CD14-positive monocyte (primary cell): ENCODE results near the gene KXD1. TPM values are rescaled to one million over a fixed set of nuclear protein-coding genes. Genes with fewer than 3 reads are reported as not detected.

Experiments used
- DNase-seq, 3 donors: peaks; one replicate each; pipeline ENCODE4 v3.0.0-alpha.2; 2011 to 2022
- H2AFZ ChIP-seq: 2 replicates; pipeline ENCODE4 v1.6.0; 2012; ENCODE audit warnings: mild to moderate bottlenecking, low read depth, low read length, inconsistent platforms; ENCODE audit not compliant: insufficient read depth, poor library complexity, severe bottlenecking
- H3K27ac ChIP-seq, 2 donors: 1 replicate in 1 of 2; 2 replicates in 1 of 2; pipeline ENCODE4 v1.5.1; 2012 to 2013; ENCODE audit warnings: low read length in 2 of 2, control low read depth in 1 of 2, inconsistent platforms in 1 of 2, low read depth in 1 of 2, mild to moderate bottlenecking in 1 of 2
- H3K27me3 ChIP-seq, 2 donors: one replicate each; pipeline versions ENCODE4 v1.6.0 to v1.6.1; 2011 to 2013; ENCODE audit warnings: low read length in 2 of 2; ENCODE audit not compliant: control insufficient read depth in 2 of 2, insufficient read depth in 2 of 2
- H3K36me3 ChIP-seq, 2 donors: replicated peaks in 1 of 2; 1 replicate in 1 of 2; 2 replicates in 1 of 2; pipeline versions ENCODE4 v1.5.1 to v1.6.1; 2012 to 2013; ENCODE audit warnings: low read length in 2 of 2, control low read depth in 1 of 2, inconsistent platforms in 1 of 2, mild to moderate bottlenecking in 1 of 2; ENCODE audit not compliant: insufficient read depth in 2 of 2, control insufficient read depth in 1 of 2
- H3K4me1 ChIP-seq, 2 donors: 1 replicate in 1 of 2; 2 replicates in 1 of 2; pipeline versions ENCODE4 v1.5.1 to v1.6.1; 2012 to 2013; ENCODE audit warnings: low read length in 2 of 2, control low read depth in 1 of 2, inconsistent platforms in 1 of 2, mild to moderate bottlenecking in 1 of 2, moderate library complexity in 1 of 2; ENCODE audit not compliant: insufficient read depth in 2 of 2, control insufficient read depth in 1 of 2
- H3K4me2 ChIP-seq: replicated peaks from 2 replicates; pipeline ENCODE3; 2012; ENCODE audit warnings: low read length, moderate library complexity, mild to moderate bottlenecking; ENCODE audit not compliant: poor library complexity, severe bottlenecking; ENCODE audit errors: extremely low read depth
- H3K4me3 ChIP-seq, 3 experiments: fragments of 200-600 bp in 1 of 3; sonication (generic) in 1 of 3; replicated peaks in 1 of 3; 1 replicate in 2 of 3; 2 replicates in 1 of 3; pipeline ENCODE4 v1.5.1; 2011 to 2013; ENCODE audit warnings: low read length in 3 of 3, mild to moderate bottlenecking in 3 of 3, control low read depth in 2 of 3, low read depth in 2 of 3, inconsistent platforms in 1 of 3, moderate library complexity in 1 of 3
- H3K79me2 ChIP-seq: 2 replicates; pipeline ENCODE4 v1.6.0; 2012; ENCODE audit warnings: mild to moderate bottlenecking, control low read depth, inconsistent platforms, low read length, moderate library complexity; ENCODE audit not compliant: insufficient read depth
- H3K9ac ChIP-seq: 2 replicates; pipeline ENCODE4 v1.6.0; 2017; ENCODE audit warnings: low read length, mild to moderate bottlenecking; ENCODE audit not compliant: insufficient read depth, poor library complexity, severe bottlenecking
- H3K9me3 ChIP-seq, 2 donors: replicated peaks in 1 of 2; 1 replicate in 1 of 2; 2 replicates in 1 of 2; pipeline versions ENCODE4 v1.5.1 to v1.6.1; 2012 to 2013; ENCODE audit warnings: low read length in 2 of 2, control low read depth in 1 of 2; ENCODE audit not compliant: control insufficient read depth in 1 of 2, insufficient read depth in 1 of 2
- H4K20me1 ChIP-seq: 2 replicates; pipeline ENCODE4 v1.6.0; 2012; ENCODE audit warnings: mild to moderate bottlenecking, low read length, control low read depth, moderate library complexity; ENCODE audit not compliant: insufficient read depth
- H3K27ac Mint-ChIP-seq, 7 donors: one replicate each; pipeline ENCODE4 v1.8.0; 2020; ENCODE audit warnings: mild to moderate bottlenecking in 7 of 7, mixed read lengths in 7 of 7, moderate library complexity in 6 of 7, inconsistent platforms in 2 of 7
- H3K27me3 Mint-ChIP-seq, 3 donors: one replicate each; pipeline ENCODE4 v1.8.0; 2021 to 2022; ENCODE audit warnings: low read depth in 3 of 3, mild to moderate bottlenecking in 3 of 3, mixed read lengths in 3 of 3, moderate library complexity in 3 of 3, inconsistent platforms in 1 of 3
- H3K36me3 Mint-ChIP-seq, 2 donors: one replicate each; pipeline ENCODE4 v1.8.0; 2020; ENCODE audit warnings: mixed read lengths in 2 of 2, inconsistent platforms in 1 of 2, mild to moderate bottlenecking in 1 of 2
- H3K4me1 Mint-ChIP-seq: one replicate; pipeline ENCODE4 v1.8.0; 2020; ENCODE audit warnings: mild to moderate bottlenecking, mixed read lengths
- H3K4me3 Mint-ChIP-seq, 2 donors: one replicate each; pipeline ENCODE4 v1.8.0; 2020; ENCODE audit warnings: mild to moderate bottlenecking in 2 of 2, mixed read lengths in 2 of 2, moderate library complexity in 1 of 2
- H3K9me3 Mint-ChIP-seq, 7 donors: one replicate each; pipeline ENCODE4 v1.8.0; 2020 to 2022; ENCODE audit warnings: mixed read lengths in 7 of 7, mild to moderate bottlenecking in 6 of 7, moderate library complexity in 6 of 7, inconsistent platforms in 2 of 7
- CTCF ChIP-seq: fragments of 200-600 bp; IDR thresholded peaks from one replicate; pipeline ENCODE4 v1.8.0; 2022; ENCODE audit warnings: antibody characterized with exemption, mild to moderate bottlenecking
- WGBS: methylation state at CpG from one replicate; pipeline ENCODE4 v1.1.5; 2013; ENCODE audit warnings: missing lambda C conversion rate; ENCODE audit not compliant: insufficient coverage; 5-methylcytosine and 5-hydroxymethylcytosine counted together
- intact Hi-C, 2 donors: fragments of 100-400 bp; cut with micrococcal nuclease; formaldehyde crosslinking; loops; one replicate each; pipeline versions ENCODE4 v1.15.0 to v1.15.1; 2023
- polyA plus RNA-seq, 3 donors: library from polyadenylated mRNA; depleted of rRNA in 1 of 3; unstranded in 2 of 3; stranded (reverse) in 1 of 3; fragments of 300-500 nt in 2 of 3; fragments of >200 nt in 1 of 3; fragmentation: Illumina TruSeq in 2 of 3; gene quantifications; 1 replicate in 2 of 3; 2 replicates in 1 of 3; pipeline ENCODE4 v1.2.3, GENCODE V29; 2012 to 2021

The KXD1 gene
- polyA plus RNA-seq, 3 donors, result 74.4 to 194 (median 87.9) TPM

GRCh38 chr19:18608102-18608804 is 50.6 kb downstream of the KXD1 start:
- Histone ChIP-seq H3K4me1 (peaks cover 0 to 9% of the 10 kb centered on the region in 2 donors), H3K4me3 (no peak overlapping the region), H3K4me2 (no peak overlapping the region), H2AFZ (no peak overlapping the region), H3K79me2 (no peaks in the 10 kb centered on the region), H3K9ac (no peak overlapping the region), H4K20me1 (no peaks in the 10 kb centered on the region), H3K9me3 (peaks cover 0 to 47% of the 10 kb centered on the region in 2 donors), H3K36me3 (no peaks in the 10 kb centered on the region), H3K27me3 (peaks cover 81 to 86% of the 10 kb centered on the region in 2 donors), H3K27ac (no peak overlapping the region)
- Mint-ChIP-seq H3K36me3 (peaks cover 3 to 6% of the 10 kb centered on the region in 2 donors), H3K4me1 (peaks cover 10% of the 10 kb centered on the region), H3K27ac (no peak overlapping the region), H3K9me3 (peaks cover 0 to 32% (median 8%) of the 10 kb centered on the region in 7 donors), H3K4me3 (peak overlapping the region in 1 of 2 donors; percentile 76), H3K27me3 (peaks cover 74 to 94% (median 81%) of the 10 kb centered on the region in 3 donors)
- DNase-seq, result no peak
- 26% methylated on average over 4 of the region's 5 CpGs for WGBS
- no peak for TF ChIP-seq CTCF
- intact Hi-C loops, result no loop called here

GRCh38 chr19:18608805-18609716 is 51.4 kb downstream of the KXD1 start:
- Mint-ChIP-seq H3K27ac (no peak overlapping the region), H3K27me3 (peaks cover 80 to 94% (median 85%) of the 10 kb centered on the region in 3 donors), H3K4me3 (peak overlapping the region in 1 of 2 donors; percentile 76), H3K9me3 (peaks cover 0 to 35% (median 10%) of the 10 kb centered on the region in 7 donors), H3K4me1 (peaks cover 12% of the 10 kb centered on the region), H3K36me3 (peaks cover 3 to 5% of the 10 kb centered on the region in 2 donors)
- 38% methylated on average over 7 of the region's 9 CpGs for WGBS
- peaks cover 0 to 45% of the 10 kb centered on the region in 2 donors for H3K9me3 ChIP-seq
- H3K4me3 ChIP-seq, result no peak overlapping the region
- no peaks in the 10 kb centered on the region for H4K20me1 ChIP-seq
- no peak overlapping the region for H3K9ac ChIP-seq
- no peaks in the 10 kb centered on the region for H3K36me3 ChIP-seq
- intact Hi-C loops, result no loop called here
- H3K4me2 ChIP-seq, result no peak overlapping the region
- no peak for DNase-seq
- TF ChIP-seq CTCF, result no peak
- H3K27ac ChIP-seq, result no peak overlapping the region
- H3K27me3 ChIP-seq, result peaks cover 83 to 86% of the 10 kb centered on the region in 2 donors
- H3K79me2 ChIP-seq, result no peaks in the 10 kb centered on the region
- H3K4me1 ChIP-seq, result peaks cover 0 to 9% of the 10 kb centered on the region in 2 donors
- H2AFZ ChIP-seq, result no peak overlapping the region
